ENCODE data around the gene LARGE1.

LARGE1 gene

GRCh38 chr22:33474587-33474986 is 445.7 kb downstream of the LARGE1 start:
- no peak for TF ChIP-seq CTCF (IDR thresholded peaks at IDR 0.05)

- no peak for TF ChIP-seq CTCF (IDR thresholded peaks at IDR 0.05)
These were observed 447.6 kb downstream of the LARGE1 start for GRCh38 chr22:33472462-33473344.

- TF ChIP-seq CTCF (IDR thresholded peaks at IDR 0.05): no peak
These were observed 449.8 kb downstream of the LARGE1 start for GRCh38 chr22:33470456-33470855.

- no peak for TF ChIP-seq CTCF (IDR thresholded peaks at IDR 0.05)
These were observed 452.6 kb downstream of the LARGE1 start for GRCh38 chr22:33467620-33468095.

- TF ChIP-seq CTCF (IDR thresholded peaks at IDR 0.05): no peak
These were observed 453.2 kb downstream of the LARGE1 start for GRCh38 chr22:33467080-33467479.

GRCh38 chr22:33465554-33465953 is 454.7 kb downstream of the LARGE1 start:
- TF ChIP-seq CTCF (IDR thresholded peaks at IDR 0.05): no peak

GRCh38 chr22:33464698-33465097 is 455.6 kb downstream of the LARGE1 start:
- no peak for TF ChIP-seq CTCF (IDR thresholded peaks at IDR 0.05)
